Testis (tissue), 2 donors: ENCODE data around the gene HSPA1B.

ENCODE experiments used
- POLR2A ChIP-seq: fragments of 450-650 bp; IDR thresholded peaks from one replicate; pipeline ENCODE4 v1.6.1; 2017; ENCODE audit warnings: antibody characterized with exemption, mild to moderate bottlenecking, moderate library complexity
- TF ChIP-seq, protein P1 (sequence below), 3 experiments: fragments of 450-650 bp in 2 of 3; fragments of 200-600 bp in 1 of 3; sonication (generic) in 1 of 3; IDR thresholded peaks; one replicate each; pipeline ENCODE4 v1.5.1; 2016 to 2019; ENCODE audit warnings: antibody characterized with exemption in 3 of 3, mild to moderate bottlenecking in 2 of 3, moderate library complexity in 1 of 3

DNA sequence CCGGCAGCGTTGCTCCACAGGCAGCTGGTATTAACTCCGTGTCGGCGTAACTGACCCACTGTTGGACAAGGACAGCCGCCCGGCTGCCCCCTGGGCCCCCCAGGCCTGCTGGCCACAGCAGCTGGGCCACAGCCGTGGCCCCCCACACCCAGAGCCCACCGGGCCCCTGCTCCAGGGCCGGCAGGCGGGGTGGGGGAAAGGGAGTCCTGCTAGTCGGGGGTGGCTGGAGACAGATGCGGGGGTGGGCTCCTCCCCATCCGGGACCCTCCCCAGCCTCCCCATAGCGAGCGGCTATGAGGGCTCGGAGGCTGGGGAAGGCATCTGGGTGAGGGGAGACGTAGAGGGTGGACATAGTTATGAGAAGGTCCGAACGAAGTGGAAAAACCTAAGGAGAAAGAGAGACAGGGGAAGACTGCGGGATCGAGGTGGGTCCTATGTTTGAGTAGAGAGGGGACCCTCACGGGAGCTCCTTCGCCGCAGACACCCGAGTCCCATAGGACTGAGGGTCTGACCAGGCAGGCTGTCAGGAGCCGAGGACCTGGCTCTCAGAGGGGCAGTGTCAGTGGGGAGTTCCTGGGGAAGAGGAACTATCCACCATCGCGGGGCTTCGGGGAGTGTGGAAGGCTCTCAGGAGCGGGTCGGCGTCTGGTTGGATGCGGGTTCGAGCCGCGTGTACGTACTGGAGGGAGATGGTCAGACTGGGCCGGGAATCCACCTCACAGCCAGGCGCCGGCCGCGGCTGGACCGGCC is 32.5 kb upstream of the HSPA1B start:
- no peak for TF ChIP-seq POLR2A
- TF ChIP-seq, protein P1, sequence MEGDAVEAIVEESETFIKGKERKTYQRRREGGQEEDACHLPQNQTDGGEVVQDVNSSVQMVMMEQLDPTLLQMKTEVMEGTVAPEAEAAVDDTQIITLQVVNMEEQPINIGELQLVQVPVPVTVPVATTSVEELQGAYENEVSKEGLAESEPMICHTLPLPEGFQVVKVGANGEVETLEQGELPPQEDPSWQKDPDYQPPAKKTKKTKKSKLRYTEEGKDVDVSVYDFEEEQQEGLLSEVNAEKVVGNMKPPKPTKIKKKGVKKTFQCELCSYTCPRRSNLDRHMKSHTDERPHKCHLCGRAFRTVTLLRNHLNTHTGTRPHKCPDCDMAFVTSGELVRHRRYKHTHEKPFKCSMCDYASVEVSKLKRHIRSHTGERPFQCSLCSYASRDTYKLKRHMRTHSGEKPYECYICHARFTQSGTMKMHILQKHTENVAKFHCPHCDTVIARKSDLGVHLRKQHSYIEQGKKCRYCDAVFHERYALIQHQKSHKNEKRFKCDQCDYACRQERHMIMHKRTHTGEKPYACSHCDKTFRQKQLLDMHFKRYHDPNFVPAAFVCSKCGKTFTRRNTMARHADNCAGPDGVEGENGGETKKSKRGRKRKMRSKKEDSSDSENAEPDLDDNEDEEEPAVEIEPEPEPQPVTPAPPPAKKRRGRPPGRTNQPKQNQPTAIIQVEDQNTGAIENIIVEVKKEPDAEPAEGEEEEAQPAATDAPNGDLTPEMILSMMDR (IDR thresholded peaks at IDR 0.05) = no peak
